Loucy (cell line): ENCODE data around the gene SHROOM3.

Experiments
- H2AFZ ChIP-seq: fragments of 200-600 bp; sonication (generic); 2 replicates; pipeline ENCODE4 v1.6.0; 2016; ENCODE audit warnings: antibody characterized with exemption, mild to moderate bottlenecking, low read length, moderate library complexity
- H3F3A ChIP-seq: fragments of 200-600 bp; 2 replicates; pipeline ENCODE4 v1.6.0; 2016; ENCODE audit warnings: antibody characterized with exemption, low read depth, mild to moderate bottlenecking
- H3K27me3 ChIP-seq: fragments of 200-600 bp; sonication (generic); 2 replicates; pipeline ENCODE4 v1.6.1; 2014; ENCODE audit warnings: low read length, mild to moderate bottlenecking; ENCODE audit not compliant: insufficient read depth, poor library complexity, severe bottlenecking
- H3K36me3 ChIP-seq: fragments of 200-600 bp; sonication (generic); 2 replicates; pipeline ENCODE4 v1.6.1; 2016; ENCODE audit warnings: low read length; ENCODE audit not compliant: insufficient read depth
- H3K4me1 ChIP-seq: fragments of 200-600 bp; sonication (generic); 2 replicates; pipeline ENCODE4 v1.5.1; 2014; ENCODE audit warnings: low read length, mild to moderate bottlenecking; ENCODE audit not compliant: insufficient read depth, poor library complexity, severe bottlenecking
- H3K4me2 ChIP-seq: fragments of 200-600 bp; sonication (generic); 2 replicates; pipeline ENCODE4 v1.6.0; 2014; ENCODE audit warnings: antibody characterized with exemption, low read length, low read depth, mild to moderate bottlenecking; ENCODE audit not compliant: poor library complexity, severe bottlenecking
- H3K4me3 ChIP-seq: fragments of 200-600 bp; sonication (generic); 2 replicates; pipeline ENCODE4 v1.5.1; 2014; ENCODE audit warnings: low read length, mild to moderate bottlenecking, mixed read lengths; ENCODE audit not compliant: poor library complexity, severe bottlenecking
- H3K79me2 ChIP-seq: fragments of 200-600 bp; sonication (generic); 2 replicates; pipeline ENCODE4 v1.6.1; 2014; ENCODE audit warnings: low read length; ENCODE audit not compliant: insufficient read depth
- H3K9ac ChIP-seq: fragments of 200-600 bp; sonication (generic); 2 replicates; pipeline ENCODE4 v1.6.0; 2014; ENCODE audit warnings: mild to moderate bottlenecking, low read depth, low read length, moderate library complexity; ENCODE audit not compliant: poor library complexity, severe bottlenecking
- H3K9me2 ChIP-seq: fragments of 200-600 bp; sonication (generic); replicated peaks from 2 replicates; pipeline ENCODE4 v1.6.1; 2016; ENCODE audit warnings: low read depth, low read length, mixed read lengths
- H3K9me3 ChIP-seq: fragments of 200-600 bp; sonication (generic); 2 replicates; pipeline ENCODE4 v1.6.1; 2014; ENCODE audit warnings: mild to moderate bottlenecking, antibody characterized with exemption, low read length, low read depth; ENCODE audit not compliant: insufficient read depth
- H4K20me1 ChIP-seq: fragments of 200-600 bp; sonication (generic); 2 replicates; pipeline ENCODE4 v1.6.0; 2014; ENCODE audit warnings: antibody characterized with exemption, low read length, mild to moderate bottlenecking; ENCODE audit not compliant: insufficient read depth, poor library complexity, severe bottlenecking
- CTCF ChIP-seq: fragments of 200-600 bp; sonication (generic); conservative IDR thresholded peaks from 2 replicates; pipeline ENCODE4 v1.5.1; 2014; ENCODE audit warnings: mild to moderate bottlenecking, antibody characterized with exemption, low read length
- EZH2phosphoT487 ChIP-seq: fragments of 200-600 bp; IDR thresholded peaks from 2 replicates; pipeline ENCODE4 v1.6.1; 2018; ENCODE audit warnings: antibody characterized with exemption, mild to moderate bottlenecking, moderate library complexity, borderline replicate concordance

Gene SHROOM3

GRCh38 chr4:76525751-76526150, 90.7 kb downstream of the SHROOM3 start:
- Histone ChIP-seq H3K4me3 (no peak overlapping the region), H3F3A (no peaks in the 10 kb centered on the region), H3K36me3 (no peaks in the 10 kb centered on the region), H3K9ac (no peak overlapping the region), H3K4me2 (no peak overlapping the region), H3K79me2 (no peaks in the 10 kb centered on the region), H2AFZ (no peak overlapping the region), H3K4me1 (no peaks in the 10 kb centered on the region), H4K20me1 (no peaks in the 10 kb centered on the region), H3K27me3 (no peaks in the 10 kb centered on the region), H3K9me3 (no peaks in the 10 kb centered on the region), H3K9me2 (no peaks in the 10 kb centered on the region)
- no peak for TF ChIP-seq CTCF
- TF ChIP-seq EZH2phosphoT487, result no peak

GRCh38 chr4:76526585-76526990, 91.6 kb downstream of the SHROOM3 start:
- Histone ChIP-seq H3K4me1 (no peaks in the 10 kb centered on the region), H3K4me3 (no peak overlapping the region), H3K36me3 (no peaks in the 10 kb centered on the region), H3K4me2 (no peak overlapping the region), H3K79me2 (no peaks in the 10 kb centered on the region), H3K9me3 (no peaks in the 10 kb centered on the region), H4K20me1 (no peaks in the 10 kb centered on the region), H2AFZ (peak overlapping the region; percentile 1; the same call in 1 of the 2 replicates), H3F3A (no peaks in the 10 kb centered on the region), H3K9ac (no peak overlapping the region), H3K9me2 (no peaks in the 10 kb centered on the region), H3K27me3 (no peaks in the 10 kb centered on the region)
- TF ChIP-seq EZH2phosphoT487, result no peak
- no peak for TF ChIP-seq CTCF

GRCh38 chr4:76527666-76528065, 92.6 kb downstream of the SHROOM3 start:
- TF ChIP-seq CTCF (no peak), EZH2phosphoT487 (no peak)
- no peaks in the 10 kb centered on the region for H3K9me3 ChIP-seq
- H3K9ac ChIP-seq, result no peak overlapping the region
- no peaks in the 10 kb centered on the region for H3F3A ChIP-seq
- H3K4me2 ChIP-seq, result no peak overlapping the region
- no peak overlapping the region for H3K4me3 ChIP-seq
- H2AFZ ChIP-seq, result no peak overlapping the region
- no peaks in the 10 kb centered on the region for H3K9me2 ChIP-seq
- no peaks in the 10 kb centered on the region for H3K36me3 ChIP-seq
- no peaks in the 10 kb centered on the region for H3K4me1 ChIP-seq
- H3K79me2 ChIP-seq, result no peaks in the 10 kb centered on the region
- H3K27me3 ChIP-seq, result no peaks in the 10 kb centered on the region
- H4K20me1 ChIP-seq, result no peaks in the 10 kb centered on the region
